NOMO-1 (cell line): ENCODE data around the gene IDH2.
"Not testable (repeated sequence)": the region's sequence is repeated elsewhere in the genome, so short reads cannot be mapped to it uniquely, and the experiment has no call there.

ENCODE experiments used
- DNase-seq, 2 experiments: peaks; one replicate each; lab custom pipeline; 2025; ENCODE audit not compliant: unreplicated experiment in 2 of 2; lab: John Stamatoyannopoulos, UW

IDH2 gene

GRCh38 chr15:90101969-90102890 is at the start of gene IDH2:
IDH2 (minus strand) TSS chr15:90102468; CDS start chr15:90102390, 78 bp downstream.
- DNase-seq: peak; percentile 75 to 80

- DNase-seq: not testable (repeated sequence)
These were observed 48.3 kb upstream of the IDH2 start for GRCh38 chr15:90150551-90150950.

GRCh38 chr15:90149609-90150340 is 47.5 kb upstream of the IDH2 start:
- DNase-seq: no peak

- not testable (repeated sequence) for DNase-seq
These were observed 44.0 kb upstream of the IDH2 start for GRCh38 chr15:90146198-90146761.

GRCh38 chr15:90145761-90146160 is 43.5 kb upstream of the IDH2 start:
- DNase-seq: no peak

- no peak for DNase-seq
These were observed 43.0 kb upstream of the IDH2 start for GRCh38 chr15:90145259-90145658.

GRCh38 chr15:90143166-90143655 is 40.9 kb upstream of the IDH2 start:
- DNase-seq: peak; percentile 69 to 79

- peak; percentile 61 to 69 for DNase-seq
These were observed 40.2 kb upstream of the IDH2 start for GRCh38 chr15:90142216-90143165.

GRCh38 chr15:90141646-90142045 is 39.4 kb upstream of the IDH2 start:
- DNase-seq: no peak

GRCh38 chr15:90139549-90139948 is 37.3 kb upstream of the IDH2 start:
- not testable (repeated sequence) for DNase-seq

- DNase-seq: no peak
These were observed 36.0 kb upstream of the IDH2 start for GRCh38 chr15:90138071-90138833.

- no peak for DNase-seq
These were observed 30.2 kb upstream of the IDH2 start for GRCh38 chr15:90132437-90132836.

GRCh38 chr15:90131848-90132247 is 29.6 kb upstream of the IDH2 start:
- no peak for DNase-seq

GRCh38 chr15:90130291-90130690 is 28.0 kb upstream of the IDH2 start:
- no peak for DNase-seq

GRCh38 chr15:90126596-90127435 is 24.5 kb upstream of the IDH2 start:
- DNase-seq: no peak

GRCh38 chr15:90126022-90126421 is 23.8 kb upstream of the IDH2 start:
- DNase-seq: no peak

- no peak for DNase-seq
These were observed 22.2 kb upstream of the IDH2 start for GRCh38 chr15:90124507-90124906.

GRCh38 chr15:90121086-90121485 is 18.8 kb upstream of the IDH2 start:
- no peak for DNase-seq

GRCh38 chr15:90119367-90119766 is 17.1 kb upstream of the IDH2 start:
- DNase-seq: no peak
